ENCODE measurements around the gene ADIPOR2.

ADIPOR2 gene

GRCh38 chr12:1737652-1738286 is 46.9 kb downstream of the ADIPOR2 start:
- no peak for DNase-seq

DNA sequence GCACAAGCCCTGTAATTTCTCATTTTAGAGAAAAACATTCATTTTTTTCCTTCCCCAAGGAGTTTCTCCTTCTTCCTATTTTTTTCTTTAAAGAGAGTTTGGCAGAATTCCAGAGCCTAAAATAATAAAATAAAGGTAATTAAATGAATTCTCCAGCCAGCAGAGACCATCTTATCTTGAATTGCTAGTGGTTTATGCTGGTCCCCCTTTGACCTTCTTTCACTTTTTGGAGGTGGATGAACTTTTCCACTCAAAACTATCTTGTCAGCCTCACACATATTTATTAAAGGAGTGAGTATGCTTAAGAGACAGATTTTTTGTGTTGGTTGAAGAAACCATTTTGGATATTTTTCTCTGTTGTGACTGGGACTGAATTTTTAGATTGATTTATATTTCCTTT is 47.6 kb downstream of the ADIPOR2 start:
- DNase-seq, result no peak

GRCh38 chr12:1739368-1739767 is 48.5 kb downstream of the ADIPOR2 start:
- no peak for DNase-seq

DNA sequence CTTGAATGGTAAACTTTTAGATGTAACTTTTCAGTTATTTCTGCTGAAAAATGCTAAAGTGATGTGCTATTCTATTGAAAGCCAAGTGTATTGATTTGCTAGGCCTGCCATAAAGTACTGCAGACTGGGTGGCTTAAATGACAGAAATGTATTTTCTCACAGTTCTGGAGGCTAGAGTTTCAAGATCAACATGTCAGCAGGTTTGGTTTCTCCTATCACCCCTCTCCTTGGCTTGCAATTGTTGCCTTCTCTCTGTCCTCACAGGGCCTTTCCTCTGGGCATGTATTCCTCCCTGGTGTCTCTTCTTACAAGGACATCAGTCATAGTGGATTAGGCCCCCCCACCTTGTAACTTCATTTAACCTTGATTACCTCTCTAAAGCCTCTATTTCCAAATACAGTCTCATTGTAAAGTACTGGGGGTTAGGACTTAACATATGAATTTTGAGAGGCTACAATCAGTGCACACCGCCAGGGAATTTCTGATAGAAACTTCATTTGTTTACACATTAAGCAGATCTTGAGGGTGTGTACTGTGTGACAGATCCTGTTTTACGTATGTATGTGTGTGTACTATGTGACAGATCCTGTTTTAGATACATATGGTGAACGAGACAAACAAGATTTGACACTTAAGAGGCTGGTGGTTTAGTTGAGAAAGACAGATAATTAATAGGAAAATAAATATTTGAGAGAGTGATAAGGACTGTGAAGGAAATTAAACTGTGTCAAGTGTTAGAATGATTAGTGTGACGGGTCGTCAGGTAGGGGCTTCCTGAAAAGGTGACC is 49.5 kb downstream of the ADIPOR2 start:
- no peak for DNase-seq

- DNase-seq, result no peak
These were observed 50.5 kb downstream of the ADIPOR2 start for GRCh38 chr12:1741154-1741949.

DNA sequence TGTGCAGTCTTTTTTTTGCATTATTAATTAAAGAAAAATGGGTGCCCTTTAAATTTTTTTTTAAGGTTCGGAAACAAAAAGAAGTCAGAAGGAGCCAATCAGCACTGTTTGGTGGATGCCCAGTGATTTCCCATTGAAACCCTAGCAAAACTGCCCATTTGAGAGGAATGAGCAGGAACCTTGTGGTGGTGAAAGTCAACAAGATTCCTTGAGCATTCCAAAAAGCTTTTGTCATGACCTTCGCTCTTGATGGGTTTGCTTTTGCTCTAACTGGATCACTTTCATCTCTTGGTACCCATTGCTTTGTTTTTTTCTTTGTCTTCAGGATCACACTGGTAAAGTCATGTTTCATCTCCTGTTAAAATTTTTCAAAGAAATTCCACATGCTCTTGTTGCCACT is 54.1 kb downstream of the ADIPOR2 start:
- no peak for DNase-seq

- no peak for DNase-seq
These were observed 56.7 kb downstream of the ADIPOR2 start for GRCh38 chr12:1747609-1748008.

DNA sequence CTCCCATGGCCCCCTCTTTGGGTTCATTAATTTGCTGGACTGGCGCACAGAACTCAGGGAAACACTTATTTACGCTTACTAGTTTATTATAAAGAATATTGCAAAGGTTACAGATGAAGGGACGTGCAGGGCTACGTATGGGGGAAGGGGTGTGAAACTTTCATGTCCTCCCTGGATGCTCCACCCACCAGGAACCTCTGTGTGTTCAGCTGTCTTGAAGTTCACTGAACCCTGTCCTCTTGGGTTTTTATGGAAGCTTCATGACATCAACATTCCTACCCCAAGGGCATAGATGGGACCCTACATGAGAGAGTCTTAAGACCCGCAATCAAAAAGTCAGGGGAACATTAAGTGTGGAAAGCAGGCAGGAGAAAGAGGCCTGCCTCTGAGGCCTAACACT is 58.1 kb downstream of the ADIPOR2 start:
- DNase-seq, result no peak

- no peak for DNase-seq
These were observed 59.4 kb downstream of the ADIPOR2 start for GRCh38 chr12:1750300-1750699.

DNA sequence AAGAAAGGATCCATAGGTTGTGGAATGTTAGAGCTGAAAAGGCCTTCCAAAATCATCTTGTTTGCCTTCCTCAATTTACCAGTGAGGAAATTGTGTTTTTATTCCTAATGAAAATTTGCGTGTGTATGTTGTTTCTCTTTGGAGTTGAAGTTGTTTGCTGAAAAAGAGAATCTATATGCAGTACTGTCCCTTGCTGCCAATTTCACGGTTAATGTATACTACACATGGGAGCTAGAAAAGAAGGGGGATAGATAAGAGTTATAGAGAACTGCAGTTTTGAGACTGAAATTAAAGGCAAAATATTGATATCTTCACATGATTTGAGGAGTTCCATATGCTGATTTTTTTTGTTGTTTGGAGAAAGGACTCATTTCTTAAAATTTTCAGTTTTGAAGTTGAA is 67.5 kb downstream of the ADIPOR2 start:
- no peak for DNase-seq

GRCh38 chr12:1758887-1759286 is 68.0 kb downstream of the ADIPOR2 start:
- DNase-seq, result no peak

- no peak for DNase-seq
These were observed 69.9 kb downstream of the ADIPOR2 start for GRCh38 chr12:1760566-1761382.

DNA sequence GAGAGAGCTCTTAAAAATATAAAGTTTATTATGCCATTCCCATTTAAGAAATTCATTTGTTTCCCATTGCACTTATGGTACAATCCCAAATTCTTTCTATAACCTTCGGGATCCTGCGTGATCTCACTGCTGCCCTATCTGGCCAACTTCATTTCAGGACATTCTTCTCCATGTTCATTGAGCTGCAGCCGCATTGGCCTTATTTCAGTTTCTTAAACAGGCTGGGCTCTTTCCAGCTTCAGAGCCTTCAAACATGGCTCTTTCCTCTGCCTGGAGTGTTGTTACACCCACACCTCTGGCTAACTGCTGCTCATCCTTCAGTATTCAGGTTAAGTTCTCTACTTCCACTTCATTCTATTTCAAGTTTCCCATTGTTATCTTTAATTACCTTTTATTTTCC is 71.0 kb downstream of the ADIPOR2 start:
- no peak for DNase-seq

DNA sequence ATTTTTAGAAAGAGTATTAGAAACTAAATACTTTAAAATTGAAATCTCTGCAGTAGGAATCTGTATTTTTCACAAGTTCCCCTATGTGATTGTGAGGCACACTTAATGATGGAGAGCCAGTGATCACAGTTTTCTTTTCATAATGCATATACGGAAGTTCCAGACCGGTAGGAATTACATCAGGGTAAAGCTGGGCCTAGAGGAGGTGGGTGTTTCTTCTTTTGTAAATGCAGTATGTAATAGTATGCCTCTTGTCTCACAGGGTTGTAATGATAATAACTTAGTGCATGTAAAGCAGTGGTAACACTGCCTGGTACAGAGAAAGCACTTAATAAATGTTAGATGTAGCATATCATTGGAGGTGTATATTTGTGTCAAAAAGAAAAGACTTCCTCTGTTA is 72.3 kb downstream of the ADIPOR2 start:
- DNase-seq, result no peak

- no peak for DNase-seq
These were observed 75.2 kb downstream of the ADIPOR2 start for GRCh38 chr12:1766110-1766509.

DNA sequence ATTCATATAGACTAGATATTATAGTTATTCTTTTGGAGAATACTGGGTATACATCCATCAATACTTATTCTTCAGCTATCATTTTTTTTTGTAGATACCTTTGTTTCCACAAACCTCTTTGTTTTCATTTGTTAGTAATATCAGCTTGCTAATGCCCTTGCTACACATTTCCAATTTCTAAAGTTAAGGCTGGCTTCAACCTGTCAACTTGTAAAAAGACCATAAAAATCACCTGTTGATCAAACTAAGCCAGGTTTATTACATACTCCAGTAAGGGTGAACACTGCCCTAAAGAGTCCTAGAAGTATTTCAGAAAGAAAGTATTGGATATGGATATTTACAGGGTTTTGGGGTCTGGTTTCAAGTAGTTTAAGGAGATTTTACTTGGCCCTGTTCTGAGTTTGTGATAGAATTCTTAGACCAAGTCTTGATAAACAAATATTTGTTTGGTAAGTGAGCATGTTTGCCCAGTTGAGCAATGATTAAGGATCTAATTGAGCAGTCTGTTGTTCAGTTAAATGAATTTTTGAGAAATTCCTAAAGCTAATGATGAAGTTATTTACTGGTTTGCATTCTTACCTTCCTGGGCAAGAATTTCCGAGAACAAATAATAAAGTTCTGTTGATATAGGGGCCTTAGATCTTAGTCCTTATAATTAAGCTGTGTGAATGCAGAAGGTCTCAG is 76.7 kb downstream of the ADIPOR2 start:
- no peak for DNase-seq

DNA sequence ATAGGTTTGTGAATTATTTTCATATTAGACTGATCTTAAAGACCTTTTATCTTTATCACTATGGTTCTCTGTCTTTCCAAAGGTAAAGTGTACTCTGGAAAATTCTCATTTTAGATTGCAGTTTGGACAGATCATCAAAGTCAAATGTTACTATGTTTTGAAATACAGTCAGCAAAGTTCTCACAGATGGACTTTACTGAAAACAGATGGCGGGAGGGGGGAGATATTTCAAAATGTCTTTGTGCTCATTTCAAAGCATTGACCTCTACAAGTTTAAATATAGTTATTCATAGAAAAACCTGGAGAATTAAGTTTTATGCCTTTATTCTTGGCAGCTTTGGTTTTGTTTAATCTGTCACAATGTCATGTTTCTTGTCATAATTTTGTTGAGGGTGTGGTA is 77.7 kb downstream of the ADIPOR2 start:
- DNase-seq, result no peak

DNA sequence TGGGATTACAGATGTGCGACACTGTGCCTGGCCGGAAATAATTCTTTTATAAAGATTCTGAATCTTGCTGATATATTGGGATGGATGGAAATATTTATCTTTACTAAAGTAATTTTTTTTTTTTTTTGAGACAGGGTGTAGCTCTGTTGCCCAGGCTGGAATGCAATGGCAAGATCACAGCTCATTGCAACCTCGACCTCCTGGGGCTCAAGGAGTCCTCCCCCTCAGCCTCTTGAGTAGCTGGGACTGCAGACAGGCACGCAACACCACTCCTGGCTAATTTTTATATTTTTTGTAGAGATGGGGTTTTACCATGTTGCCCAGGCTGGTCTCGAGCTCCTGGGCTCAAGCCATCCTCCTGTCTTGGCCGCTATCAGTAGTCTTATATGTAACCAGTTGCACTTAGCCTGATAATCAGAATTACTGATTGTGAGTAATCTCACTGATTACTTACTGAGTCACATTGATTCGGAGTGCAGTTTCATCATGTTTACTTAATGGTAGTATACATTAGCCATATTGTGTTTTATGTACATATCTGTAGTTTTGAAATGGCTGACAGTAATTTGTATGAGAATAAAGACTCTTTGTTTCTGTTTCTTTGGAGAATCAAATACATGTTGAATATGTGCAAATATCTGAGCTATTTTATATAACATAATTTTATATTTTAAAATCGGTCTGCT is 79.1 kb downstream of the ADIPOR2 start:
- DNase-seq, result no peak

DNA sequence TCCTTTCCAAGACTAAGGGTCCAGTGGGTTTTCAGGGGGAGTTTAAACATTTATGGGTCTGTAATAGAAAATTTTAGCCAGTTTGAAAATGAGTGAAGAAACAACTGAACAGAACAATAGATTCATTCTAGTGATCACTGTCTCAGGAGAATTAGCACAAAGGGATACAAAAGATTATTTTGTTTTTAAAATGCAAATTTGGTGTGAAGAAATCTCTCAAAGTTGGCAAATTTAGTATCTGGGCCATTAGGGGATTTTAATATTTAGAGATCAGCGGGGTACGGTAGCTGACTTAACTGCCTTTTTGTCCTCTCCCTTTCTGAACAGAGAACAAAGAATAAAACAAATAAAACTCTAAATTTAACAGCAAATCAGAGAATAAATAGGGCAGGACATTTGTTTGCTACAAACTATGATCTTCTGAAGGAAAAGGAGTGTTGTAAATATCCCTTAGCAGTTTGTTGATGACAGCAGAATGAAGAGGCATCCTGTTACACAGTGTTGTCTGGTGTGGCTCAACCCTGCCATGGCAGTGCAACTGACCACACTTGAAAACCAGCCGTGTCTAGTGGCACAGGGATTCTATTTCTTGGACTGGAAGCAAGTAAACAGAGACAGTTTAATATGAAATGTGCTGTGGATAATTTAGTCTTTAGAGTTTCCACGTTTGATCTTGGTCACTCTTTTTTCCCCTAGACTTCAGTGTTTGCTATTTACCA is 83.2 kb downstream of the ADIPOR2 start:
- no peak for DNase-seq

DNA sequence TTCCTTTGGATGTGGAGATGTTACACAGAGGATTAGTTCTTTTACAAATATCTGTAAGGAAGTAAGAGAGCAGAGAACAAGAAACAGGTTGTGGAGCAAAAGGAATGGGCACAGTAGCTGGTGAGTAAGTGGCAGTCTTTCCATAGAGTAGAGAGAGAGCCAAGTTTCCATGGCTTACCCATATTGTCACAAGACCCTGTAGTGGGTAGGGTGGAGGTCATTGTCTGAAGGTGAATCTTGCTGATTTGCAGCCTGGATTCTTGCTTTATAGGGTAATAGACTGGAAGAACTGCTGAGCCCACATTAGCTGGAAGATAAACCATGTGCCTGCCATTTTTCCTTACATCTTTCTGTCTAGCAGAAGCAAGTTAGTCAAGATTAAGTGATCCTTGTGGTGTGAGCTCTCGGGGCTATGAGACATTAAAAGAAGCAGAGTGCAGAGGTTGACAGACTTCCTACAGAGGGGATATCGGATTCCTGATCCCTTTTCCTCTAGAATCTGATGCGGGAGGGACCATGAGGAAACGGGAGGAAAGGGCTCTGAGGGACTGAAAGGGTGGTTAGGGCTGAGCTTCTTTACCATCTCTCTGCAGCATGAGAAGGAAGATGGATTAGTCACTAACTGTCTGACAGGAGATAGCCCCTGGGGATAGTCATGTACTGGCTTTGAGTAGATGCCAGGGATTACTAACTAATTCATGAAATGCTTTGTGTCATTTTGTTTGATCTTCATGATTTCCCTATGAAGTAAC is 85.5 kb downstream of the ADIPOR2 start:
- no peak for DNase-seq

Measured in activated gamma-delta T cell treated with Interleukin-2 at 50 U/mL for 16 hours (primary cell).